GM04503 (cell line): ENCODE measurements around the gene ADAM21.
"Not testable (repeated sequence)": the region's sequence is repeated elsewhere in the genome, so short reads cannot be mapped to it uniquely, and the experiment has no call there.

Source experiments
- DNase-seq: peaks from one replicate; pipeline ENCODE4 v3.0.0-alpha.2; 2012; ENCODE audit warnings: low read depth

ADAM21 gene

GRCh38 chr14:70451874-70452273, at the start of gene ADAM21:
ADAM21 (plus strand) TSS chr14:70452174; CDS start chr14:70457500, 5,326 bp downstream.
- no peak for DNase-seq

DNA sequence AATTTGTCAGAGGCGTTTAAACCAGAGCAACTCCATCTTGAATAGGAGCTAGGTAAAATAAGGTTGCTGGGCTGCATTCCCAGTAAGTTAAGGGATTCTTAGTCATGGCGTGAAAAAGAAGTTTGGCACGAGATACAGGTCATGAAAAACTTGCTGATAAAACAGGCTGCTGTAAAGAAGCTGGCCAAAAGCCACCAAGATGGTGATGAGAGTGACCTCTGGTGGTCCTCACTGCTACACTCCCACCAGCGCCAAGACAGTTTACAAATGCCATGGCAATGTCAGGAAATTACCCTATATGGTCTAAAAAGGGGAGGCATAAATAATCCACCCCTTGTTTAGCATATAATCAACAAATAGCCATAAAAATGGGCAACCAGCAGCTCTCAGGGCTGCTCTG, 48.6 kb upstream of the ADAM21 start:
- DNase-seq = not testable (repeated sequence)

GRCh38 chr14:70406216-70406615, 45.8 kb upstream of the ADAM21 start:
- DNase-seq = not testable (repeated sequence)

- DNase-seq = no peak
These were observed 44.4 kb upstream of the ADAM21 start for GRCh38 chr14:70407621-70408020.

- no peak for DNase-seq
These were observed 36.2 kb upstream of the ADAM21 start for GRCh38 chr14:70415788-70416187.

DNA sequence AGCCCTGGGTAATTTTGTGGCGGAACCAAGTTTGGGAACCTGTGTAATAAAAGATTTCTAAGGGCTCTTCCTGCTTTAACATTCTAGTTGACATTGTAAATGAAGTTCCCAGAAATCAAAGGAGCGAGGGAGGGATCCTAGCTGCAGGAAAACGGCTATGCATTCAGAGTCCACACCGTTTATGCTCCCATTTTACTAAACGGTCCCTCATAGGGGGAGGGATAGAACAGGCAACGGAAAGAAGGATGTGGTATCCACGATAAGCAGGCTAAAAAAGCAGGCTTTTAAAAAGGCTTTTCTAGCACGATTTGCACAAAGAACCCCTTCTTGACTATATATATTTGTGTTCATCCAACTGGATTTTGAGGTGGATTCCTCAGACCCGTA, 35.6 kb upstream of the ADAM21 start:
- no peak for DNase-seq

- DNase-seq = peak; percentile 18
These were observed 35.1 kb upstream of the ADAM21 start, which contains the start of gene SYNJ2BP for GRCh38 chr14:70416725-70417349. SYNJ2BP (minus strand) TSS chr14:70417090; CDS start chr14:70416963, 127 bp downstream.

DNA sequence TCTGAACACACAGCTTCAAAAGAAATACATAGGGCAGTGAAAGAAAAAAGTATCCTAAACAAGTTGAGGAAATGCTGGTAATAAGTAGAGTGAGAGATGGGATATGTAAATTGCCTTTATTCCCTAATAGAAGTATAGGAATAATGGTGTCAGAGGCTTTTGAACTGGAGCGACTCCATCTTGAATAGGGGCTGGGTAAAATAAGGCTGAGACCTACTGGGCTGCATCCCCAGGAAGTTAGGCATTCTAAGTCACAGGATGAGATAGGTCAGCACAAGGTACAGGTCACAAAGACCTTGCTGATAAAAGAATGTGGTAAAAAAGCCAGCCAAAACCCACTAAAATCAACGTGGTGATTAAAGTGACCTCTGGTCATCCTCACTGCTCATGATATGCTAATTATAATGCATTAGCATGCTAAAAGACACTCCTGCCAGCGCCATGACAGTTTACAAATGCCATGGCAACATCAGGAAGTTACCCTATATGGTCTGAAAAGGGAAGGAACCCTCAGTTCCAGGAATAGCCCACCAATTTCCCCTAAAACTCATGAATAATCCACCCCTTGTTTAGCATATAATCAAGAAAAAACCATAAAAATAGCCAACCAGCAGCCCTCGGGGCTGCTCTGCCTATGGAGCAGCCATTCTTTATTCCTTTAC, 32.6 kb upstream of the ADAM21 start:
- DNase-seq = not testable (repeated sequence)

DNA sequence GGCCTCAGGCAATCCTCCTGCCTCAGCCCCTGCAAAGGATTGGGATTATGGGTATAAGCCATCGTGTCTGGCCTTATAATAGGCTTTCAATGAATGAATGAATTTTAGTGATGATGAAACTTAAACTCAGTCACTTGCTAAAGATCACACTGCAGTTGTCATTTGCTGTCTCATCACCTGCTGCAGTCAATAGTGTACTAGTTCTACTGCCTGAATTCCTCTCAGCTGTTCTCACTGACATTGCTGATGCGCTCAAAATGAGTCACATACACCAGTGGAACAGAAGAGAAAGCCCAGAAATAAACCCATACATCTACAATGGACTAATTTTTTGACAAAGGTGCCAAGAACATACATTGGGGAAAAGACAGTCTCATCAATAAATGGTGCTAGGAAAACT, 29.4 kb upstream of the ADAM21 start:
- no peak for DNase-seq

DNA sequence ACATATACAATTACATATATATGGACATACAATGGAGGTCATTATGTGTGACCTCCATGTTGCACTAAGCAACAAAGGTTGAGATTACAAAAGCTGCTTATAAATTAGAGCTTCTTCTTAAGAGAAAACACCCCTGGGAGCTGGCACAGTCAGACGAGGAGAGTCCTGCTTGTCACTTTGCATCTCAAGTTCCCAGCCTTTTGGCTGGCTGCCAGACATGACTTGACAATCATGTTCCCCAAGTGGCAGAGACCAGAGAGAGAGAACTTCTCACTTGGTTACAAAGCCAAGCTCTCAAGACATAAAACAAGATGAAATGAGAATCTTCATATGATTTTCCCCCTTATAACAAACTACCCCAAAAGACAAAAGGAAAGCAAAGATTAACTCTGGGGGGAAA, 26.6 kb upstream of the ADAM21 start:
- DNase-seq = no peak

DNA sequence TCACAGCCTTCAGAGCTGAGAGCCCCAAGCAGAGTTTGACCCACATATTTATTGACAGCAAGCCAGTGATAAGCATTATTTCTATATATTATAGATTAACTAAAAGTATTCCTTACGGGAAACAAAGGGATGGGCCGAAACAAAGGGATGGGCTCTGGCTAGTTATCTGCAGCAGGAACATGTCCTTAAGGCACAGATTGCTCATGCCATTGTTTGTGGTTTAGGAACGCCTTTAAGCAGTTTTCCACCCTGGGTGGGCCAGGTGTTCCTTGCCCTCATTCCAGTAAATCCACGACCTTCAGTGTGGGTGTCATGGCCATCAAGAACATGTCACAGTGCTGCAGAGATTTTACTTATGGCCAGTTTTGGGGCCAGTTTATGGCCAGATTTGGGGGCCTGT, 25.4 kb upstream of the ADAM21 start:
- DNase-seq = not testable (repeated sequence)

DNA sequence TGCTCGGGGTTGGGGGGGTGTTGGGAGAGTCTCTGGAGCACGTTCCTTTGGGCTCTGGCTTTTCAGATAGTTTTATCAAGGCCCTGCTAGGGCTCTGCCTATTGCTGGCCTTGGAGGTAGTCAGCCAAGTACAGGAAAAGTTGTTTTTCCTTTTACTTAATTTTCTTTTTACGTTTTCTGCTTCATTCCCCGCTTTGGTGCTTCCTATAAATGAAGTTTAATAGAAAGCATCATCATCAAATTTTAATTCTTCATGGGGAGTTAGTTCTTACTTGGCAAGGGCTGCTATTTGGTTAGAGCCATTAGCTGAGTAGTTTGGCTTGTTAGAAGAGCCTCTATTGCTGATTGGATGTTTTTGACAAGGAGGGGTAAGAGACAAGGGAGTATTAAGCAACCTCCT, 15.1 kb upstream of the ADAM21 start:
- DNase-seq = no peak

- DNase-seq = no peak
These were observed 10.3 kb upstream of the ADAM21 start for GRCh38 chr14:70441641-70442040.

- no peak for DNase-seq
These were observed 9.2 kb upstream of the ADAM21 start for GRCh38 chr14:70442750-70443149.

DNA sequence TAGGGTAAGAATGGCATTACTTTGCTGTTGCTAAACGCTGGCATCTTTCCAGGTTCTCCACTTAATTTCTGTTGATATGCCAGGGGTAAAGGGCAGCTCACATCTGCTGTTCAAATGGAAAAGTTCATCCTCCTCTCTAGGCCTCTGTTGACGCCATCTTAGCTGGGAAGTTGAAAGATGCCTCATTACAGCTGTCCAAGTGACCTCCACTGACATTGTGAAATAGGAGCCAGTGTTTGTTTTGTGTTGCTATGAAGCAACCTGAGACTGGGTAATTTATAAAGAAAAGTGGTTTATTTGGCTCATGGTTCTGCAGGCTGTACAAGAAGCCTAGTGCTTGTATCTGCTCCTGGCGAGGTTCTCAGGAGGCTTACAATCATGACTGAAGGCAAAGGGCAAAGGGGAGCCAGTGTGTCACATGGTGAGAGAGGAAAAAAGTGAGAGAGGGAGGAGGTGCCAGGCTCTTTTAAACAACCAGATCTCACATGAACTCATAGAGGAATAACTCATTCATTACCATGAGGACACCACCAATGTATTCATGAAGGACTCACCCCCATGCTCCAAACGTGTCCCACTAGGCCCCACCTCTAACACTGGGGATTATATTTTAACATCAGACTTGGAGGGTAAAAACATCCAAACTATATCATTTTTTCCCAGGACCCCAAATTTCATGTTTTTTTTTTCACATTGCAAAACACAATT, 3.2 kb upstream of the ADAM21 start:
- peak; percentile 27 for DNase-seq

DNA sequence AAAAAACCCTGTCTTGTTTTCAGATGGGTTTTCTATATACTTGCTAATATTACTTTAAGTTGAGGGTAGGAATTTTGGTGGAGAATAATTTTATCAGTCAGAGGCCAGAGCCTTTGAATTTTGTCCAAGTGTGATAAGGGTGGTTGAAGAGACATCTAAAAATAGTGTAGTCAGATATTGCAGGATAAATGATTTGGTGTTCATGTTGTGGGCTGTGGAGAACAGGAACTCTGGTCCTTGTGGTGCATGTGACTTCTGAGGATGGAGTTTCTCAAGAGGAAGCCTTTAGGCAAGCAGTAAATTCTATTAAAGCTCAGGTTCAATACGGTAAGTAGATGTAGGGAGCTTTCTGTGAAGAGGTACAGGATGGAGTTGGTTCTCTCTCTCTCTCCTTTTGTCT, 2.8 kb downstream of the ADAM21 start:
- DNase-seq = no peak

DNA sequence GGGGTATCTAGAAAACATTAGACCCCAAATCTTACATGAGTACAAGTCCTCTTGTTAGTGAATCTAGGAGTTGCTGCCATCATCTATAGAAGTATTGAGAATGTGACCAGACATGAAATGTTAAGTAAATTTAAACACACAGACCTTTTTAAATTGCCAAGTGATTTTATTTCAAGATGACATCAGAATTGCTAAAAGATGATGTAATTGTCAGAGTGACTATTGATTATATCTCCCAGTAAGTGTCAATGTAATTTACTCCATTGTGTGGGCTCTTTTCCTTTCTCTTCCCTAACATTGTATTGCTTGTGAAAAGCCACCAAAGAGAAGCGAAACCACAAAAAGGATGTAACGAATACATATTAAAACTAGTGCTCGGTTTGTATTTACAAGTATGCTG, 16.8 kb downstream of the ADAM21 start:
- DNase-seq = no peak

DNA sequence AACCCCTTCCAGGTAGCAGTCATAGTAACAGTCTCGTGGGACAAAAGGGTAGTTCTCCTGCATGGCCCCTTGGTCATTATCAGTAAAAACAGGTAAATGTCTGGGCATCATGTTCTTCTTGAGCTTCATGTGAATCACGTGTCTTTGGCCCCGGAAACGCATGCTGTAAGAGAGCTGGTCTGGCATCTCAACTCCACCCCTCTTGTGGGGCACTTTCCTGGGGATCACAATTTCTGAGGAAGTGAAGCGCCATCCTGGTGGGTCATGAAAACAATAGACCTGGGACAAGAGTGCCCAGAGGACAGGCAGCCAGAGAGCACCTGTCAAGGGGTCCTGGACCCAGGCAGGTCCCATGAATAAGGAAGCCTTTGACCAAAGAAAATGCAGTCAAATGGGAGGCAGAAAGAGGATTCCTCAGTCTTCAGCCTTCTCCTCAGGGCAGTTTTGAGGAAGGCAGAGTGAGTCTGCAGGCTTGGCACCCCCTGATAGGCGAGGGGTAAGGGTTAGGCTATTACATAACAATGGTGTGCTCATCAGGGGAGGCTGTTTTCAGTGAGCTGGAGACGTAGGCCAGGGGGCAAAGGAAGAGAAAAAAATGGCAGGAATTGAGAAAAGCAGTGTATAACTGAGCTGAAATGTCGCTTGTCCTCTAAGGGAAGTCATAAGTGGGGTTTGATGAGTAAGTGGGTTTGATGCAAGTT, 19.0 kb downstream of the ADAM21 start:
- not testable (repeated sequence) for DNase-seq

GRCh38 chr14:70472253-70473159, 20.5 kb downstream of the ADAM21 start:
- no peak for DNase-seq

DNA sequence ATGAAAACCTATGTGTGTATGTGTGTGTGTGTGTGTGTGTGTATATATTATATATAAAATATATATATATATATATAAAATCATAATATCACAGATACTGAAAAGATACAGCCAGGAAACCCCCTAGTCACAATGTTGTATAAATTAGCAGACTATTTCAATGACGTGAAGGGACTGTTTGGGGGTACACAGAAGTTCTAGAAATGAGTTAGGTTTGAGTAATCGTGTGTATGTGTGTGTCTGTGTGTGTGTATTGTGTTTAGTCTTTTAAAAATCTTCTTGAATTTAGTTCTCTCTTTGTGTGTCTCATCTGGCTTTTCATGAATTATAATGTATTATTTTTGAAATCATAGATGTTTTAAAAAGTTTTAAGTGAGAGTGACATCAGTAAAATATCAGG, 21.9 kb downstream of the ADAM21 start:
- DNase-seq = no peak

DNA sequence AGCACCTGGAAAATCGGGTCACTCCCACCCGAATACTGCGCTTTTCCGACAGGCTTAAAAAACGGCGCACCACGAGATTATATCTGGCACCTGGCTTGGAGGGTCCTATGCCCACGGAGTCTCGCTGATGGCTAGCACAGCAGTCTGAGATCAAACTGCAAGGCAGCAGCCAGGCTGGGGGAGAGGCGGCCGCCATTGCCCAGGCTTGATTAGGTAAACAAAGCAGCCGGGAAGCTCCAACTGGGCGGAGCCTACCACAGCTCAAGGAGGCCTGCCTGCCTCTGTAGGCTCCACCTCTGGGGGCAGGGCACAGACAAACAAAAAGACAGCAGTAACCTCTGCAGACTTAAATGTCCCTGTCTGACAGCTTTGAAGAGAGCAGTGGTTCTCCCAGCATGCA, 23.5 kb downstream of the ADAM21 start:
- DNase-seq = not testable (repeated sequence)
